ENCODE results near the gene CCDC160. TPM values are rescaled to one million over a fixed set of nuclear protein-coding genes. Genes with fewer than 3 reads are reported as not detected.
A peak's percentile ranks its signal among the peaks of the same experiment; 100 is the strongest.

CCDC160 gene
- 2.7 TPM for polyA plus RNA-seq (2013, experiment 1 of 2)
- polyA plus RNA-seq (2013, experiment 2 of 2), result 3.2 TPM

- Histone ChIP-seq H2BK15ac (replicated peaks; ENCODE audit: low read depth) (no peak within 1 kb of the TSS), H3K27me3 (ENCODE audit: insufficient read depth, low read length, poor library complexity) (no peaks in the 10 kb centered on the region), H3K18ac (ENCODE audit: low read length) (peak within 1 kb of the TSS; percentile 82), H3K4ac (ENCODE audit: low read depth, low read length) (no peak within 1 kb of the TSS), H3K4me3 (ENCODE audit: low read length) (peak within 1 kb of the TSS; percentile 17), H3K79me1 (ENCODE audit: low read length) (no peaks in the 10 kb centered on the region), H4K8ac (ENCODE audit: low read depth, low read length) (no peak within 1 kb of the TSS), H3K27ac (ENCODE audit: low read depth, low read length) (no peak within 1 kb of the TSS), H3K56ac (ENCODE audit: low read length) (peak within 1 kb of the TSS; percentile 76), H2BK120ac (ENCODE audit: low read depth, low read length) (no peak within 1 kb of the TSS), H4K5ac (ENCODE audit: low read length) (no peak within 1 kb of the TSS), H3K23ac (ENCODE audit: low read length) (no peak within 1 kb of the TSS), H3K4me2 (ENCODE audit: low read length) (peak within 1 kb of the TSS; percentile 38), H3K9ac (ENCODE audit: low read length) (peak within 1 kb of the TSS; percentile 42), H3K4me1 (ENCODE audit: control insufficient read depth, low read depth, low read length) (no peaks in the 10 kb centered on the region), H2BK5ac (ENCODE audit: low read length) (no peak within 1 kb of the TSS), H3K79me2 (ENCODE audit: control insufficient read depth, insufficient read depth, low read length) (no peaks in the 10 kb centered on the region), H2AK5ac (ENCODE audit: low read length) (no peak within 1 kb of the TSS), H3K36me3 (ENCODE audit: control insufficient read depth, insufficient read depth, low read length) (no peaks in the 10 kb centered on the region)
- WGBS (ENCODE audit: extremely low coverage, insufficient coverage, low lambda C conversion rate), result no CpG with 5 or more reads among the region's 70 CpGs
- peak; percentile 64 for DNase-seq
These were observed at the start of gene CCDC160 for GRCh38 chrX:134236626-134237614. TSS of gene CCDC160 (plus strand) at chrX:134237182. CDS start at chrX:134244801, 7,619 bp downstream.

GRCh38 chrX:134191281-134191680, 45.7 kb upstream of the CCDC160 start:
- Histone ChIP-seq H3K9ac (ENCODE audit: low read length) (no peak overlapping the region), H3K27ac (ENCODE audit: low read depth, low read length) (no peak overlapping the region), H3K4me2 (ENCODE audit: low read length) (no peak overlapping the region), H3K27me3 (ENCODE audit: insufficient read depth, low read length, poor library complexity) (no peaks in the 10 kb centered on the region), H3K23ac (ENCODE audit: low read length) (no peak overlapping the region), H2AK5ac (ENCODE audit: low read length) (no peak overlapping the region), H2BK15ac (replicated peaks; ENCODE audit: low read depth) (no peak overlapping the region), H3K36me3 (ENCODE audit: control insufficient read depth, insufficient read depth, low read length) (no peaks in the 10 kb centered on the region), H3K4ac (ENCODE audit: low read depth, low read length) (no peak overlapping the region), H3K18ac (ENCODE audit: low read length) (no peak overlapping the region), H3K79me2 (ENCODE audit: control insufficient read depth, insufficient read depth, low read length) (no peaks in the 10 kb centered on the region), H3K4me3 (ENCODE audit: low read length) (no peak overlapping the region), H4K8ac (ENCODE audit: low read depth, low read length) (no peak overlapping the region), H3K79me1 (ENCODE audit: low read length) (no peaks in the 10 kb centered on the region), H2BK5ac (ENCODE audit: low read length) (no peak overlapping the region), H4K5ac (ENCODE audit: low read length) (no peak overlapping the region), H3K4me1 (ENCODE audit: control insufficient read depth, low read depth, low read length) (no peaks in the 10 kb centered on the region), H3K56ac (ENCODE audit: low read length) (no peak overlapping the region), H2BK120ac (ENCODE audit: low read depth, low read length) (no peak overlapping the region)
- no peak for DNase-seq
- WGBS (ENCODE audit: extremely low coverage, insufficient coverage, low lambda C conversion rate), result no CpG with 5 or more reads among the region's 2 CpGs

GRCh38 chrX:134194915-134195314, 42.1 kb upstream of the CCDC160 start:
- Histone ChIP-seq H3K4me1 (ENCODE audit: control insufficient read depth, low read depth, low read length) (no peaks in the 10 kb centered on the region), H3K4ac (ENCODE audit: low read depth, low read length) (no peak overlapping the region), H2BK15ac (replicated peaks; ENCODE audit: low read depth) (no peak overlapping the region), H3K56ac (ENCODE audit: low read length) (no peak overlapping the region), H3K79me1 (ENCODE audit: low read length) (no peaks in the 10 kb centered on the region), H3K9ac (ENCODE audit: low read length) (no peak overlapping the region), H3K23ac (ENCODE audit: low read length) (no peak overlapping the region), H3K27me3 (ENCODE audit: insufficient read depth, low read length, poor library complexity) (no peaks in the 10 kb centered on the region), H2BK120ac (ENCODE audit: low read depth, low read length) (no peak overlapping the region), H3K79me2 (ENCODE audit: control insufficient read depth, insufficient read depth, low read length) (no peaks in the 10 kb centered on the region), H2AK5ac (ENCODE audit: low read length) (no peak overlapping the region), H2BK5ac (ENCODE audit: low read length) (no peak overlapping the region), H3K4me2 (ENCODE audit: low read length) (no peak overlapping the region), H4K5ac (ENCODE audit: low read length) (no peak overlapping the region), H3K18ac (ENCODE audit: low read length) (no peak overlapping the region), H3K4me3 (ENCODE audit: low read length) (no peak overlapping the region), H4K8ac (ENCODE audit: low read depth, low read length) (no peak overlapping the region), H3K27ac (ENCODE audit: low read depth, low read length) (no peak overlapping the region), H3K36me3 (ENCODE audit: control insufficient read depth, insufficient read depth, low read length) (no peaks in the 10 kb centered on the region)
- no peak for DNase-seq
- no CpG with 5 or more reads among the region's 6 CpGs for WGBS (ENCODE audit: extremely low coverage, insufficient coverage, low lambda C conversion rate)

- no CpG with 5 or more reads among the region's 1 CpG for WGBS (ENCODE audit: extremely low coverage, insufficient coverage, low lambda C conversion rate)
- DNase-seq, result peak; percentile 95
- no peaks in the 10 kb centered on the region for H3K4me1 ChIP-seq (ENCODE audit: control insufficient read depth, low read depth, low read length)
These were observed 34.4 kb upstream of the CCDC160 start for GRCh38 chrX:134202561-134202960.

GRCh38 chrX:134206221-134206620, 30.8 kb upstream of the CCDC160 start:
- H3K79me1 ChIP-seq (ENCODE audit: low read length), result no peaks in the 10 kb centered on the region
- no peak overlapping the region for H3K4me3 ChIP-seq (ENCODE audit: low read length)
- peak; percentile 78 for DNase-seq
- no peak overlapping the region for H4K5ac ChIP-seq (ENCODE audit: low read length)
- no peak overlapping the region for H3K4me2 ChIP-seq (ENCODE audit: low read length)
- H3K79me2 ChIP-seq (ENCODE audit: control insufficient read depth, insufficient read depth, low read length), result no peaks in the 10 kb centered on the region
- no peak overlapping the region for H2BK5ac ChIP-seq (ENCODE audit: low read length)
- no peak overlapping the region for H3K23ac ChIP-seq (ENCODE audit: low read length)
- H3K9ac ChIP-seq (ENCODE audit: low read length), result no peak overlapping the region
- H3K4me1 ChIP-seq (ENCODE audit: control insufficient read depth, low read depth, low read length), result no peaks in the 10 kb centered on the region
- no peak overlapping the region for H2BK120ac ChIP-seq (ENCODE audit: low read depth, low read length)
- H3K27ac ChIP-seq (ENCODE audit: low read depth, low read length), result no peak overlapping the region
- no peak overlapping the region for H3K18ac ChIP-seq (ENCODE audit: low read length)
- H3K4ac ChIP-seq (ENCODE audit: low read depth, low read length), result no peak overlapping the region
- no peak overlapping the region for H2BK15ac ChIP-seq (replicated peaks; ENCODE audit: low read depth)
- no peaks in the 10 kb centered on the region for H3K36me3 ChIP-seq (ENCODE audit: control insufficient read depth, insufficient read depth, low read length)
- WGBS (ENCODE audit: extremely low coverage, insufficient coverage, low lambda C conversion rate), result no CpG with 5 or more reads among the region's 3 CpGs
- no peak overlapping the region for H4K8ac ChIP-seq (ENCODE audit: low read depth, low read length)
- no peaks in the 10 kb centered on the region for H3K27me3 ChIP-seq (ENCODE audit: insufficient read depth, low read length, poor library complexity)
- no peak overlapping the region for H3K56ac ChIP-seq (ENCODE audit: low read length)
- no peak overlapping the region for H2AK5ac ChIP-seq (ENCODE audit: low read length)

More at GRCh38 chrX:134202561-134202960, 34.4 kb upstream of the CCDC160 start:
- no peak overlapping the region for H3K18ac ChIP-seq (ENCODE audit: low read length)
- H2AK5ac ChIP-seq (ENCODE audit: low read length), result no peak overlapping the region
- no peak overlapping the region for H3K4ac ChIP-seq (ENCODE audit: low read depth, low read length)
- H3K36me3 ChIP-seq (ENCODE audit: control insufficient read depth, insufficient read depth, low read length), result no peaks in the 10 kb centered on the region
- no peaks in the 10 kb centered on the region for H3K27me3 ChIP-seq (ENCODE audit: insufficient read depth, low read length, poor library complexity)
- H3K4me3 ChIP-seq (ENCODE audit: low read length), result no peak overlapping the region
- no peak overlapping the region for H3K4me2 ChIP-seq (ENCODE audit: low read length)
- H2BK15ac ChIP-seq (replicated peaks; ENCODE audit: low read depth), result no peak overlapping the region
- no peak overlapping the region for H3K23ac ChIP-seq (ENCODE audit: low read length)
- no peak overlapping the region for H4K5ac ChIP-seq (ENCODE audit: low read length)
- no peaks in the 10 kb centered on the region for H3K79me1 ChIP-seq (ENCODE audit: low read length)
- H3K9ac ChIP-seq (ENCODE audit: low read length), result no peak overlapping the region
- no peak overlapping the region for H3K56ac ChIP-seq (ENCODE audit: low read length)
- no peaks in the 10 kb centered on the region for H3K79me2 ChIP-seq (ENCODE audit: control insufficient read depth, insufficient read depth, low read length)
- H3K27ac ChIP-seq (ENCODE audit: low read depth, low read length), result no peak overlapping the region
- H2BK120ac ChIP-seq (ENCODE audit: low read depth, low read length), result no peak overlapping the region
- no peak overlapping the region for H2BK5ac ChIP-seq (ENCODE audit: low read length)
- H4K8ac ChIP-seq (ENCODE audit: low read depth, low read length), result no peak overlapping the region
